NCI-H1436 (cell line): ENCODE measurements around the gene CITED4.
"Not testable (repeated sequence)": the region's sequence is repeated elsewhere in the genome, so short reads cannot be mapped to it uniquely, and the experiment has no call there.

ENCODE experiments used
- DNase-seq: peaks from one replicate; lab custom pipeline; 2025; lab: John Stamatoyannopoulos, UW

Gene CITED4

GRCh38 chr1:40862008-40862863 lies at the start of gene CITED4:
CITED4 (minus strand) TSS chr1:40862363; CDS start chr1:40862127, 236 bp downstream.
- DNase-seq: peak; percentile 93

- DNase-seq: no peak
These were observed 48.9 kb upstream of the CITED4 start for GRCh38 chr1:40911105-40911504.

GRCh38 chr1:40909281-40909680 lies 47.1 kb upstream of the CITED4 start:
- no peak for DNase-seq

GRCh38 chr1:40908350-40908749 lies 46.2 kb upstream of the CITED4 start:
- no peak for DNase-seq

GRCh38 chr1:40907899-40908298 lies 45.7 kb upstream of the CITED4 start:
- DNase-seq: no peak

GRCh38 chr1:40906781-40907400 lies 44.7 kb upstream of the CITED4 start:
- DNase-seq: no peak

- no peak for DNase-seq
These were observed 42.9 kb upstream of the CITED4 start for GRCh38 chr1:40905061-40905460.

GRCh38 chr1:40903106-40903505 lies 40.9 kb upstream of the CITED4 start:
- no peak for DNase-seq

GRCh38 chr1:40901886-40902852 lies 40.0 kb upstream of the CITED4 start:
- DNase-seq: no peak

- no peak for DNase-seq
These were observed 37.2 kb upstream of the CITED4 start for GRCh38 chr1:40899230-40899870.

GRCh38 chr1:40898431-40898901 lies 36.3 kb upstream of the CITED4 start:
- DNase-seq: no peak

GRCh38 chr1:40897513-40897912 lies 35.4 kb upstream of the CITED4 start:
- DNase-seq: no peak

GRCh38 chr1:40896482-40896881 lies 34.3 kb upstream of the CITED4 start:
- DNase-seq: no peak

GRCh38 chr1:40895601-40896000 lies 33.4 kb upstream of the CITED4 start:
- no peak for DNase-seq

GRCh38 chr1:40894858-40895257 lies 32.7 kb upstream of the CITED4 start:
- not testable (repeated sequence) for DNase-seq

GRCh38 chr1:40894455-40894854 lies 32.3 kb upstream of the CITED4 start:
- DNase-seq: no peak

- no peak for DNase-seq
These were observed 31.8 kb upstream of the CITED4 start for GRCh38 chr1:40893946-40894345.

- no peak for DNase-seq
These were observed 30.2 kb upstream of the CITED4 start for GRCh38 chr1:40892354-40892753.

- DNase-seq: no peak
These were observed 28.6 kb upstream of the CITED4 start for GRCh38 chr1:40890771-40891170.

- DNase-seq: no peak
These were observed 25.5 kb upstream of the CITED4 start for GRCh38 chr1:40887652-40888051.

- DNase-seq: no peak
These were observed 24.8 kb upstream of the CITED4 start for GRCh38 chr1:40887012-40887378.
